Coronary artery (tissue), 2 donors: Measurements from ENCODE around the gene TUBE1.
A peak's percentile ranks its signal among the peaks of the same experiment; 100 is the strongest.
"Not testable (repeated sequence)": the region's sequence is repeated elsewhere in the genome, so short reads cannot be mapped to it uniquely, and the experiment has no call there.

Experiments used
- DNase-seq: peaks from one replicate; pipeline ENCODE4 v3.0.0-alpha.2; 2017; ENCODE audit warnings: low spot score
- H3K27ac ChIP-seq, 2 donors: fragments of 200-600 bp; sonication (generic); one replicate each; pipeline ENCODE4 v1.5.1; 2016 to 2019
- H3K4me3 ChIP-seq: fragments of 200-600 bp; sonication (generic); 2 replicates; pipeline ENCODE4 v1.5.1; 2016; ENCODE audit warnings: mild to moderate bottlenecking, moderate library complexity
- CTCF ChIP-seq: fragments of 200-600 bp; sonication (generic); IDR thresholded peaks from one replicate; pipeline ENCODE4 v1.5.1; 2019; ENCODE audit warnings: antibody characterized with exemption

The TUBE1 gene

GRCh38 chr6:112049996-112050395 lies 37.3 kb downstream of the TUBE1 start:
- no peak overlapping the region for H3K4me3 ChIP-seq
- DNase-seq = no peak
- no peak overlapping the region for H3K27ac ChIP-seq
- TF ChIP-seq CTCF = no peak

GRCh38 chr6:112049026-112049799 lies 38.1 kb downstream of the TUBE1 start:
- Histone ChIP-seq H3K4me3 (no peak overlapping the region), H3K27ac (no peak overlapping the region)
- no peak for TF ChIP-seq CTCF
- DNase-seq = no peak

- DNase-seq, H3K4me3 ChIP-seq: not testable (repeated sequence)
Observed at GRCh38 chr6:112047523-112047922, 39.8 kb downstream of the TUBE1 start.

GRCh38 chr6:112044856-112045255 lies 42.4 kb downstream of the TUBE1 start:
- DNase-seq = no peak
- no peak overlapping the region for H3K4me3 ChIP-seq
- no peak for TF ChIP-seq CTCF
- no peak overlapping the region for H3K27ac ChIP-seq

More at GRCh38 chr6:112047523-112047922, 39.8 kb downstream of the TUBE1 start:
- not testable (repeated sequence) for H3K27ac ChIP-seq

GRCh38 chr6:112044196-112044595 lies 43.1 kb downstream of the TUBE1 start:
- no peak for DNase-seq
- peak overlapping the region in 1 of 2 donors; percentile 79 for H3K27ac ChIP-seq
- no peak overlapping the region for H3K4me3 ChIP-seq
- TF ChIP-seq CTCF = no peak

GRCh38 chr6:112043032-112044007 lies 44.0 kb downstream of the TUBE1 start:
- H3K4me3 ChIP-seq = peak overlapping the region; percentile 68
- peak; percentile 87 for DNase-seq
- peak; percentile 89 for TF ChIP-seq CTCF
- peak overlapping the region; percentile 69 to 79 for H3K27ac ChIP-seq

GRCh38 chr6:112041535-112041934 lies 45.7 kb downstream of the TUBE1 start:
- TF ChIP-seq CTCF = no peak
- no peak overlapping the region for H3K27ac ChIP-seq

More at GRCh38 chr6:112041535-112041934, 45.7 kb downstream of the TUBE1 start:
- no peak overlapping the region for H3K4me3 ChIP-seq
- no peak for DNase-seq
